SK-N-SH (cell line): ENCODE data around the gene NNT.

Experiments
- GABPA ChIP-seq: IDR thresholded peaks from 2 replicates; pipeline ENCODE4 v1.4.0; 2012; ENCODE audit warnings: low read depth, mild to moderate bottlenecking
- NRF1 ChIP-seq: IDR thresholded peaks from 2 replicates; pipeline ENCODE4 v1.6.1; 2012; ENCODE audit warnings: low read depth, mild to moderate bottlenecking, low read length
- SMC3 ChIP-seq: IDR thresholded peaks from 2 replicates; pipeline ENCODE4 v1.6.1; 2012; ENCODE audit warnings: low read depth, low read length, improper control_type of control experiment
- TF ChIP-seq, protein P1 (sequence below): IDR thresholded peaks from 2 replicates; pipeline ENCODE4; 2012
- TF ChIP-seq, protein P2 (sequence below): fragments of 200-600 bp; sonication (generic); IDR thresholded peaks from 2 replicates; pipeline ENCODE4 v1.6.1; 2017; ENCODE audit warnings: antibody characterized with exemption, mild to moderate bottlenecking, moderate library complexity

DNA sequence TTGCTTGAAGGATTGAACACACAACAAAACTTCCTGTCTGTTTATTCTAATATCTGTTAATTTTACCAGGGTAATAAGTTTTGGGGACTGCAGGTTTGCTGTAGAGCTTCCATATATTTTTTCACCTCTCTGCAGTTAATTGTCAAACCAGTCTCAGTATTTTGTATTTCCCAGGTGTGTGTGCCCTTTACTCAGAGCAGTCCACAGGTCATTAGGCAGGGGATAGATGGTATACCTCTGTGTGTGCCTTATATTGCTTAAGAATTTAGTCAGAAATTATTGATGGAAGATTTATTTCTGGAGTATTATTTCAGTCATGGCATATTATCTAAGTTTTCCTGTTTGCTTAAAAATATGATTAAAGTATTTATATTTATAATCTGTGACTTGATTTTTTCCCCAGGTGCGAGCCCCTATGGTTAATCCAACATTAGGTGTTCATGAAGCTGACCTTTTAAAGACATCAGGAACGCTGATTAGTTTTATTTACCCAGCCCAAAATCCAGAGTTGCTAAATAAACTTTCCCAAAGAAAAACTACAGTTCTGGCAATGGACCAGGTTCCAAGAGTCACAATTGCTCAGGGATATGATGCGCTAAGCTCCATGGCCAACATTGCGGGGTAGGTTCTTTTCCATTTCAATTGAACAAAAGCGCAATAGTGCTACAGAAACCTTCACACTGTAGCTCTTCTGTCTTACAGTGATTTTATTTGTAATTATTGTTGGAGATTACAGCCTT lies 12.6 kb downstream of the NNT start:
- TF ChIP-seq, protein P1, sequence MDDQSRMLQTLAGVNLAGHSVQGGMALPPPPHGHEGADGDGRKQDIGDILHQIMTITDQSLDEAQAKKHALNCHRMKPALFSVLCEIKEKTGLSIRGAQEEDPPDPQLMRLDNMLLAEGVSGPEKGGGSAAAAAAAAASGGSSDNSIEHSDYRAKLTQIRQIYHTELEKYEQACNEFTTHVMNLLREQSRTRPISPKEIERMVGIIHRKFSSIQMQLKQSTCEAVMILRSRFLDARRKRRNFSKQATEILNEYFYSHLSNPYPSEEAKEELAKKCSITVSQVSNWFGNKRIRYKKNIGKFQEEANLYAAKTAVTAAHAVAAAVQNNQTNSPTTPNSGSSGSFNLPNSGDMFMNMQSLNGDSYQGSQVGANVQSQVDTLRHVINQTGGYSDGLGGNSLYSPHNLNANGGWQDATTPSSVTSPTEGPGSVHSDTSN, result no peak
- TF ChIP-seq GABPA (no peak), SMC3 (no peak), NRF1 (no peak)
- TF ChIP-seq, protein P2, sequence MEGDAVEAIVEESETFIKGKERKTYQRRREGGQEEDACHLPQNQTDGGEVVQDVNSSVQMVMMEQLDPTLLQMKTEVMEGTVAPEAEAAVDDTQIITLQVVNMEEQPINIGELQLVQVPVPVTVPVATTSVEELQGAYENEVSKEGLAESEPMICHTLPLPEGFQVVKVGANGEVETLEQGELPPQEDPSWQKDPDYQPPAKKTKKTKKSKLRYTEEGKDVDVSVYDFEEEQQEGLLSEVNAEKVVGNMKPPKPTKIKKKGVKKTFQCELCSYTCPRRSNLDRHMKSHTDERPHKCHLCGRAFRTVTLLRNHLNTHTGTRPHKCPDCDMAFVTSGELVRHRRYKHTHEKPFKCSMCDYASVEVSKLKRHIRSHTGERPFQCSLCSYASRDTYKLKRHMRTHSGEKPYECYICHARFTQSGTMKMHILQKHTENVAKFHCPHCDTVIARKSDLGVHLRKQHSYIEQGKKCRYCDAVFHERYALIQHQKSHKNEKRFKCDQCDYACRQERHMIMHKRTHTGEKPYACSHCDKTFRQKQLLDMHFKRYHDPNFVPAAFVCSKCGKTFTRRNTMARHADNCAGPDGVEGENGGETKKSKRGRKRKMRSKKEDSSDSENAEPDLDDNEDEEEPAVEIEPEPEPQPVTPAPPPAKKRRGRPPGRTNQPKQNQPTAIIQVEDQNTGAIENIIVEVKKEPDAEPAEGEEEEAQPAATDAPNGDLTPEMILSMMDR, result no peak
